H54 (cell line): ENCODE measurements around the gene SLC2A9.
"Not testable (repeated sequence)": the region's sequence is repeated elsewhere in the genome, so short reads cannot be mapped to it uniquely, and the experiment has no call there.

ENCODE experiments used
- DNase-seq: peaks from one replicate; pipeline ENCODE4 v3.0.0; 2011; ENCODE audit warnings: low spot score, mixed read lengths; ENCODE audit not compliant: insufficient read length
- FAIRE-seq: peaks from 3 replicates; lab custom pipeline; 2011; peaks lifted over from hg19 to GRCh38; lab: Jason Lieb, UNC
- POLR2A ChIP-seq: IDR thresholded peaks from 2 replicates; pipeline ENCODE4 v1.6.1; 2011; ENCODE audit warnings: low read depth, mild to moderate bottlenecking, low read length

Gene SLC2A9

GRCh38 chr4:9919047-9919446 lies 102.2 kb downstream of the SLC2A9 start:
- DNase-seq, result no peak
- TF ChIP-seq POLR2A, result no peak
- no peak for FAIRE-seq

DNA sequence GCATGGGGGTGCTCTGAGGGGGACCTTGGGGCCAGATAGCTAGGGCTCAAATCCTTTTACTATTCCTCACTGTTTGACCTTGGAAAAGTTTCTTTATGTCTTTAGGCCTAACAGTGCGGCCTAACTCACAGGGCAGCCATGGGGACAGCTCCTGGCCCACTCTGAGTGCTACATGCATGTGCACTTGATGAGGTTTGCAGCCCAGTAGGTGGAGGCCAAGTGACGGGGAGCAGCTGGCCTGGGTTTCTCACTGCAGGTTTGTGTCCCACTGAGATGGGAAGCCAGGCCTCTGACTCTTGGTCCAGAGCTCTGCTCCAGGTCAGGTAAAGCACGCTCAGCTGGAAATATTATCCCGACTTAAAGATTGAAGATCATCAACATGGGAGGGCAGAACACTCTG lies 102.8 kb downstream of the SLC2A9 start:
- DNase-seq (no peak), FAIRE-seq (no peak)
- no peak for TF ChIP-seq POLR2A

GRCh38 chr4:9916937-9917336 lies 104.4 kb downstream of the SLC2A9 start:
- TF ChIP-seq POLR2A, result no peak
- FAIRE-seq (no peak), DNase-seq (no peak)

DNA sequence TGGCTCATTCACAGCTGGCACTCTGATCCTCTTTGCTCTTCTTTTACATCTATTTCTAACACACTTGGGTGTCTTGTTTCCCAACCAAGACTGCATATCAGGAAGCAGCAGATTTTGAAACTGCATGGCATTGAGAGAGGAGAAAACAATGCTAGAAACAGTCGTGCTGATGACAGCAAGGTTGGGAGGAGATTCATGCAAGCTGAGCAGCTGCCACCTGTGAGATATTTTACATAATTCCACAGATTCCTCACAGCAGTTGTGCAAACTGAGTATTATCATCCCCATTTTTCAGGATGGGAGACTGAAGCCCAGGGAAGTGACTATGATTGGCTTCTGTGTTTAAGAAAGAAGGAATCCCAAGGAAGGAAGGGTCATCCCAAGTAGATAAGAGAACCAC lies 105.0 kb downstream of the SLC2A9 start:
- DNase-seq, result no peak
- no peak for TF ChIP-seq POLR2A
- no peak for FAIRE-seq

GRCh38 chr4:9913846-9914245 lies 107.5 kb downstream of the SLC2A9 start:
- no peak for FAIRE-seq
- DNase-seq, result no peak
- no peak for TF ChIP-seq POLR2A

DNA sequence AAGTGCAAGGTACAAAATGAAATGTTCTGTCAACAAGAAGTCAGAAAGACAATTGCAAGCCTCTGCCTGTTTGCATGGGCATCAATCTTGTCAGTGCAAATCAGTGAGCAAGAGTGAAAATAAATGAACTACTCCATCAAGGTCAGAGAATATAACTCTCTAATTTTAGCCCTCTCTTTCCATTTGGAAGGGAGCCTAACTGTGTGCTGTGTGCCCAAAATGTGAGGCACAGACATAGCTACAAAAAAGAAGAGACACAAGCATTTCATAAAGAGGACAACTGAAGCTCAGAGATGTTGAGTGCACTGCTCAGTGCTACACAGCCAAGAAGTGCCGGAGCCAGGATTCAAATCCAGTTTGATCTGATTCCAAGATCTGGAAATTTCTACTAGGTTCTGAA lies 114.3 kb downstream of the SLC2A9 start:
- TF ChIP-seq POLR2A, result no peak
- no peak for FAIRE-seq
- no peak for DNase-seq

GRCh38 chr4:9904976-9905587 lies 116.2 kb downstream of the SLC2A9 start:
- TF ChIP-seq POLR2A, result no peak
- FAIRE-seq, result no peak
- no peak for DNase-seq

GRCh38 chr4:9903317-9903716 lies 118.0 kb downstream of the SLC2A9 start:
- TF ChIP-seq POLR2A, result no peak
- FAIRE-seq (no peak), DNase-seq (no peak)

- FAIRE-seq (no peak), DNase-seq (no peak)
- no peak for TF ChIP-seq POLR2A
Measured at GRCh38 chr4:9901257-9901656, 120.0 kb downstream of the SLC2A9 start.

GRCh38 chr4:9900633-9901032 lies 120.7 kb downstream of the SLC2A9 start:
- not testable (repeated sequence) for DNase-seq, FAIRE-seq

- DNase-seq (no peak), FAIRE-seq (no peak)
- TF ChIP-seq POLR2A, result no peak
Measured at GRCh38 chr4:9899306-9900055, 121.8 kb downstream of the SLC2A9 start.

GRCh38 chr4:9898596-9899305 lies 122.5 kb downstream of the SLC2A9 start:
- no peak for TF ChIP-seq POLR2A
- no peak for FAIRE-seq
- DNase-seq, result no peak

DNA sequence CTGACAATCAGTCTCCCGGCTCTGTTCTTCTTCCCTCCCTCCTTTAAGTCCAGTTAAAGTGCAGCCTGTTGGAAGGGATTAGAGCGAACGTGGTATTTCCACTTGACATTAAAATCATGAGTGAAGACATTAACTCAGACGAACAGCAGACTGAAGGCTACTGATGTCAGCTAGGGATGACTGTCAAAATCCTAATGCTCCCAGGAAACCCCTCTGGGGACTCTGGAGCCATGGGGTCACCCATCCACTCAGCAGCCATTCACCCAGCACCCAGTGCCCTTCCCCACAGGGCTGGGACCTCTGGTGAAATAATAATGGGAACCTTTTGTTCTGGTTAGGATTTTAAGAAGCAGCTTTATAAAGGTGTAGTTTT lies 126.0 kb downstream of the SLC2A9 start:
- TF ChIP-seq POLR2A, result no peak
- no peak for DNase-seq
- FAIRE-seq, result no peak

DNA sequence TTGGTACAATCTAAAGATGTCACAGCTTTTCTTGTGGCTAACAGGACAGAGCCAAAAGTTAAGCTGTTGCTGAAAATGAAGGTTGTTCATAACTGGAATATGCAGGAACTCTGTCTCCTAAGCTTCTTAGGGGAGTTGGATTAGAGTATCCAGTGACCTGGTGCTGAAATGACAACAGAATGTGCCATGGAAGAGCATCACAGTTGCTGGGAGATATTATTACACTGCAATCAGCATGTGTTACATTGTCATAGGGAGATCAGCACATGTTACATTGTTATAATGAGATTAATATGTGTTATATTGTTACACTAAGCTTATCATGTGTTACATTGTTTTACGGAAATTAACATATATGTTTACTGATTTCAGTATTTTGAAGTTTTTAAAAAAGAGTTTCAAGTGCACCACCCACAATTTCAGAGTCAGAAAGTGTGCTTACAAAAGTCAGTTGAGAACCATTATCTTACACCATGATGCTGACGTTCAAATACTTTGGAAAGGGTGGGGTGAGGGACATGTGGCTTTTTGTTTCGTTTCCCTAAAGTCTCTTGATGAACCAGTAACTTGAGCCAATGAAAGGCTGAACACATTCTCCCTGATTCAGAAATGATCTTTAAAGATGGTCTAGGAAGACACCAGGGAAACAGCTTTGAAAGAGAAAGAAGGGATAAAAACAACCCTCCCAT lies 126.5 kb downstream of the SLC2A9 start:
- no peak for TF ChIP-seq POLR2A
- no peak for DNase-seq
- FAIRE-seq, result no peak
